ENCODE measurements around the gene IMPA2. TPM values are rescaled to one million over a fixed set of nuclear protein-coding genes. Genes with fewer than 3 reads are reported as not detected.

The IMPA2 gene
- total and polyA plus RNA-seq, 2 of the 8 experiments (the other 6 are each of a cell fraction or from before 2014, with no cell fraction given): 102 to 140 TPM

DNA sequence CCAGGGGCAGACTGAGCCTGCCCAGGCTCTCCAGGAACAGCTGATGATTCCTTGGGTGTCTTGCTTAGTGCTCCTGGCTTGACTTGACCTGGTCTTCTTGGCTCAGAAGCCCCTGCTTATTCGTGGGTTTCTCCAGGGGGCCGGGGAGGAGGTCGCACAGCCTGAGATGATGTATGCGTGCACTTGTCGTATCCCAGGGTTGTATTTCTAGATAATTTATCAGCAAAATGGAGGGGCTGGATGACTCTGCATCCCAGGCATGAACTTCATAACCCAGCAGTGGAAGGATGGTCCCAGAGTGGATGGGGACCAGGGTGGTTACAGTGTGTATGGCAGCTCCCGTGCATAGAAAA lies 25.2 kb downstream of the IMPA2 start:
- H3K79me2 ChIP-seq (ENCODE audit: control insufficient read depth in 1 of 2, insufficient read depth in 2 of 2, low read length in 2 of 2): no peaks in the 10 kb centered on the region; a peak in 2 of 4 replicates
- no peak overlapping the region for H3K4me2 ChIP-seq (ENCODE audit: insufficient read depth in 1 of 2, low read depth in 2 of 2, low read length in 2 of 2)
- H2AK5ac ChIP-seq (ENCODE audit: low read depth, low read length): no peak overlapping the region
- H3K4ac ChIP-seq (replicated peaks; ENCODE audit: insufficient read length, low read depth, low read length): no peak overlapping the region
- peaks cover 4 to 9% of the 10 kb centered on the region in 2 experiments for H4K20me1 ChIP-seq (replicated peaks in 1 of 2; ENCODE audit: control insufficient read depth in 1 of 2, insufficient read depth in 2 of 2, low read length in 2 of 2)
- no peak overlapping the region for H4K91ac ChIP-seq (replicated peaks; ENCODE audit: insufficient read length, low read length)
- H3K23me2 ChIP-seq (ENCODE audit: low read depth, low read length): no peaks in the 10 kb centered on the region
- no peaks in the 10 kb centered on the region; the same call in none of the 2 replicates for H3K79me1 ChIP-seq (ENCODE audit: low read depth, low read length)
- no peak overlapping the region for H2BK12ac ChIP-seq (ENCODE audit: low read depth, low read length)
- H3K56ac ChIP-seq (replicated peaks; ENCODE audit: insufficient read length, low read depth, low read length): no peak overlapping the region
- ChIA-PET CTCF (ENCODE audit: partially characterized antibody) (interaction anchor here (6.6 to 13.3 kb wide), 2 partner anchors 12 to 67 kb away, joined by 30 to 105 read pairs; no protein-coding TSS in a partner anchor), POLR2A (ENCODE audit: partially characterized antibody) (interaction anchor here (1.8 to 1.9 kb wide), 2 partner anchors 12 to 23 kb away, joined by 4 read pairs; no protein-coding TSS in a partner anchor)
- no peaks in the 10 kb centered on the region; a peak in 2 of 7 replicates for H3K4me1 ChIP-seq (replicated peaks in 1 of 4; ENCODE audit: control insufficient read depth in 3 of 4, insufficient read depth in 4 of 4, low read length in 3 of 4)
- no peak overlapping the region for H2AFZ ChIP-seq (ENCODE audit: low read length)
- FAIRE-seq (no peak), DNase-seq (ENCODE audit: low read depth in 1 of 2, low spot score in 2 of 2) (no peak)
- no peak overlapping the region for H2BK5ac ChIP-seq (ENCODE audit: low read depth, low read length)
- TF ChIP-seq TAF7 (optimal IDR thresholded peaks at IDR 0.05; ENCODE audit: borderline replicate concordance, low read depth, low read length) (no peak), HDAC6 (IDR thresholded peaks at IDR 0.05; ENCODE audit: low read depth, low read length) (no peak), ASH2L (IDR thresholded peaks at IDR 0.05; ENCODE audit: low read length) (no peak), GTF2F1 (IDR thresholded peaks at IDR 0.05; ENCODE audit: borderline replicate concordance, low read depth, low read length) (no peak), FOSL1 (IDR thresholded peaks at IDR 0.05; ENCODE audit: insufficient read depth, low read depth, low read length) (no peak)
- no peak overlapping the region for H3K14ac ChIP-seq (ENCODE audit: insufficient read length)
- no peak overlapping the region for H3K4me3 ChIP-seq (ENCODE audit: extremely low read depth in 1 of 4, insufficient read depth in 2 of 4, low read depth in 3 of 4, low read length in 4 of 4)
- H3K23ac ChIP-seq (ENCODE audit: insufficient read length): no peak overlapping the region
- no peak overlapping the region for H3K18ac ChIP-seq (ENCODE audit: extremely low read depth, low read length)
- H4K5ac ChIP-seq (ENCODE audit: insufficient read length, low read depth, low read length): no peak overlapping the region
- peaks cover 4 to 31% (median 17%) of the 10 kb centered on the region in 4 experiments; a peak in 5 of 8 replicates for H3K36me3 ChIP-seq (ENCODE audit: control insufficient read depth in 2 of 4, insufficient read depth in 4 of 4, low read length in 3 of 4)
- no peak overlapping the region for H2BK20ac ChIP-seq (ENCODE audit: low read length)
- H2BK120ac ChIP-seq (replicated peaks; ENCODE audit: low read depth, low read length): no peak overlapping the region
- H4K8ac ChIP-seq (ENCODE audit: extremely low read depth, insufficient read depth, low read length): no peak overlapping the region
- H2BK15ac ChIP-seq (ENCODE audit: low read length): no peak overlapping the region
- H3K9me3 ChIP-seq (ENCODE audit: insufficient read depth in 2 of 2, low read depth in 1 of 2, low read length in 1 of 2): no peaks in the 10 kb centered on the region
- H3K27ac ChIP-seq (ENCODE audit: low read depth, low read length): no peak overlapping the region
- H3K9ac ChIP-seq (replicated peaks in 1 of 4; ENCODE audit: extremely low read depth in 1 of 4, low read depth in 3 of 4, low read length in 3 of 4): no peak overlapping the region
- 93% methylated on average over 6 of the region's 6 CpGs; no CpG with 5 or more reads in 1 of the 2 experiments for WGBS, 2 experiments (ENCODE audit: extremely low coverage in 1 of 2, insufficient coverage in 1 of 2, insufficient read length in 1 of 2, insufficient replicate concordance in 2 of 2, low coverage in 1 of 2, low lambda C conversion rate in 2 of 2, missing lambda C conversion rate in 1 of 2)
- H3K27me3 ChIP-seq (replicated peaks in 1 of 4; ENCODE audit: control insufficient read depth in 3 of 4, extremely low read depth in 1 of 4, insufficient read depth in 3 of 4, low read length in 3 of 4): no peaks in the 10 kb centered on the region

Measured in H1 (cell line).